Endothelial cell of hepatic sinusoid (primary cell): Measurements from ENCODE around the gene PPP2R2B.

Experiments
- in situ Hi-C: cut with HindIII; loops from 2 replicates; pipeline ENCODE4 v1.10.0; 2017; ENCODE audit warnings: low sequenced_read_pairs

PPP2R2B gene

GRCh38 chr5:146889169-146889568 is 10.6 kb upstream of the PPP2R2B start:
- in situ Hi-C loops, result no loop called here

GRCh38 chr5:146888351-146888978 is 9.9 kb upstream of the PPP2R2B start:
- in situ Hi-C loops, result no loop called here

DNA sequence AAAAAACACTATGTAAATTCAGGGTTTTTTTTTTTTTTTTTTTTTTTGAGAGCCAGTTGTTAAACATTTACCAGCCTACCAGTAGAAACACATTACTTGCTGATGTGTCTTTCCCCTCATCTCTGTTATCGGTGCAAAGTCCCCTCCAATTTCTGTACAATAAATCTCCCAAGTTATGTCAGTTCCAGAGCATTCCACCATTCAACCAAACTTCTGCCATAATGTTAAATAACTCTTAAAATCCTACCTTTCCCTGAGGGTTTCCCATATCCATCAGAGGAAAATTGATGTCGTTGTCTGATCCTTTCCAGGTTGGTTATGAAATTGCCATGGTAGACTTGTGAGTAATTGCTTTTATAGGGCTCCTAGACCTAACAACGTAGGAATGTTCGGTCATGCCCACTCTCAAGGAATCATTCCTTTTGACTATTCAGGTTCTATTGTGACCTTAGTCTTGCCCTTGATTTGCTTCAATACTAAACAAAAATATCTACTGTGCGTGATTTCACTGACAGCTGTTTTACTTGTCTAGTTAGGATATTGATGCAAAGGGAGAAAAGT is 5.6 kb upstream of the PPP2R2B start:
- in situ Hi-C loops, result no loop called here

DNA sequence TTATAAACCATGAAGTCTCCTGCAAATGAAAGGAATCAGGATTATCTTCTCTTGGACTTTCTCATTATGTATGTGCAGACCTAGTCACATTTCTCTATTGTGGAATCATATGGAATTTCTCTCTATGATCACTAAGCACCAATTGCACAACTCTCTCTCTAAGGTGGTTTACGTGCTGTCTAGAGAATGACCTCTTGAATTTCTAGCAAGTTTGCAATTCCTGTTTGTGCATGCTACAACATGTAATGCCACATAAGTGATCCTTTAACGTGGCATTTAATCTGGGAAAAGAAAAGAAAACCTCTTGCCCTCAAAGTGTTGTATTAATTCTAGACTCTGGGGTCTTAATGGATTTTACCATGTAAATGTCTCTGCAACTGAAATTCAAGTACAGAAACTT is 5.0 kb upstream of the PPP2R2B start:
- in situ Hi-C loops, result no loop called here

- in situ Hi-C loops, result no loop called here
Measured at GRCh38 chr5:146880966-146881365, 2.4 kb upstream of the PPP2R2B start.

DNA sequence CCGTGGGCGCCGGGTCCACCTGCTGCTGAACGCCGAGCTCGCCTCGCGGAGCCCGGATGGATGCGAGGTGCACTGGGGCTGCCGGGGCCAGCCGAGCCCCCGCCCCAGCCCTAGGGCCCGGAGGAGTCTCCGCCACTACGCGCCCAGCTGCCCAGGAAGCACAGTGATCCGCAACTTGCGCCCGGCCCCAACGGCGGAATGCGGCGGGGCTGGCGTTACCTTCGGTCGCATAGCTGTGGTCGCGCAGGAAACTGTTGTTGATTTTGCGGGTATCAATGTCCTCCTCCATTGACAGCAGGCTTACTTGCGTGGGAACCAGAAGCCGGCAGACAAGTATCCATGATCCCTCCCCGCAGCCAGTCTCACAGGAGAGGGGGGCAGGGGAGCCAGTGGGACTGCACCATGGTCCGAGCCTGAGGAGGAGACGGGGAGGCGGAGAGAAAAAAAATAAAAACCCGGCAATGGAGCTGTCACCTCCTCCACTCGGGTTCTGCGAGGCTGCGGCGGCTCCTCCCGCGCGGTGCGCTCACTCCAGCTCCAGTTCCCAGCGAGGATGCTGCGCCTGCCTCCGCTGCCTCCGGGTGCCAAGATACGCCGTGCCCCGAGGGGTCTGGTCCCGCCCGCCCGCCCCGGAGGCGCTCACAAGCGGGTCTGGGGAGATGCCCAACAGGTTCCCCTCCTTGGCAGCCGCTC is 628 bp downstream of the PPP2R2B start:
- in situ Hi-C loops, result loop anchor here (5.0 kb wide), 1 partner anchor 54 kb away; no protein-coding TSS in a partner anchor

DNA sequence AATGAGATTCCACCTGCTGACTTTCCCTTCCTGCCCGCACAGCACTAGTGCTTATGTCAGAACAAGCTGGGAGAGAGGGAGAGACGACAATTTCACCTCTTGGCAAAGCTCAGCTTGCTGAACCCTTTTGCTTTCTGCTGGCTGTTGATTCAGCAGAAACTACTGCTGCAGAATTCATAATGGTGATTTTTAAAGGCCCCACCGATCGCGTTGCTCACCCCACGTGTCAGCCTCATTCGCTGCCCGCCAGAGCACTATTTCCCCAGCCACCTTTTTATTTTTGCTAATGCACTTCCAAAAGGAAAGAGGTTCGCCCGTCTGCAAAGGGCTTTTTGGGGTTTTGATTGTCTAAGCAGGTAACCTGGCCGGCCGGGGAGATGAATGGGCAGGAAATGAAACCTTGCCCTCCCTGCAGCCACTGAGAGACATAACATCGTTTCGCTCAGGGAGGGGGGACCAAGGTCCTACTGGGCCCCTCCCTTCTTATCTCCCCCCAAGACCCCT is 1.3 kb downstream of the PPP2R2B start:
- in situ Hi-C loops, result loop anchor here (5.0 kb wide), 1 partner anchor 55 kb away; no protein-coding TSS in a partner anchor

GRCh38 chr5:146873186-146873917 is 5.2 kb downstream of the PPP2R2B start:
- in situ Hi-C loops, result no loop called here

DNA sequence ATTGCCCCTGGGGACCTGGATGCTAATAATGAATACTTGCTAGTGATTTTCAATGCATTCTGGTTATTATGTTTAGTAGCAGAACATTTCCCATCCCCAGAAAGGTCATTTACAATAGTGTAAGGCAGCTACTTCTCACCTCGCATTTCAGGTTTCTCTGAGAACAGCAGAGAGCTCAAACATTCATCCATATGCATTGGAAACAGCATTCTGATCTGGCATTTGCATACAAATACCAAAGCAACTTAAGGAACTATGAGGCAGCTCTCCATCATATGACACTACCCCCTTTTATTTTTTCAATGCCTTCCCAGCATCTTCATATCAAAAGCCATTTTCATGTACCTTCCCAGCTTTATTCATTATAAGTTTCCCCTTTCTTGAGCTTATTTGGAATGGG is 6.4 kb downstream of the PPP2R2B start:
- in situ Hi-C loops, result no loop called here

GRCh38 chr5:146867996-146868708 is 10.4 kb downstream of the PPP2R2B start:
- in situ Hi-C loops, result no loop called here

- in situ Hi-C loops, result no loop called here
Measured at GRCh38 chr5:146866263-146866662, 12.3 kb downstream of the PPP2R2B start.

DNA sequence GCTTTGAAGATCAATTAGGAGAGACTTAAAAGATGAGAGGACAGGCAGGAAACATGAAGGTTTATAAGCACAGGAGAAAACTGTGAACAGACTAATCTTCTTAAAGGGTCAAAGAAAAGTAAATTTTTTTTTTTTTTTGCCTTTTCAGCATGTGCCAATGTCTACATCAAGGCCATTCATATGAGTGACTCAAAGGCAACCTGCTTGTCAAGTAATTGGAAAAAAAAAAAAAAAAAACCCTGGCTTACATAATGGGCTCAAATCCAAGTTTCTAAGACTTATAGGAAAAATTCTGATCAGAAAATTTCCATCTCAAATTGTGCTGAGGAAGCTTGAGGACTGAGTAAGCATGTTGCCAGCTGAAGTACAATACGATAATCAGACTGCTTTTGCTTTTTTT is 15.9 kb downstream of the PPP2R2B start:
- in situ Hi-C loops, result no loop called here

- in situ Hi-C loops, result no loop called here
Measured at GRCh38 chr5:146860213-146860893, 18.2 kb downstream of the PPP2R2B start.

DNA sequence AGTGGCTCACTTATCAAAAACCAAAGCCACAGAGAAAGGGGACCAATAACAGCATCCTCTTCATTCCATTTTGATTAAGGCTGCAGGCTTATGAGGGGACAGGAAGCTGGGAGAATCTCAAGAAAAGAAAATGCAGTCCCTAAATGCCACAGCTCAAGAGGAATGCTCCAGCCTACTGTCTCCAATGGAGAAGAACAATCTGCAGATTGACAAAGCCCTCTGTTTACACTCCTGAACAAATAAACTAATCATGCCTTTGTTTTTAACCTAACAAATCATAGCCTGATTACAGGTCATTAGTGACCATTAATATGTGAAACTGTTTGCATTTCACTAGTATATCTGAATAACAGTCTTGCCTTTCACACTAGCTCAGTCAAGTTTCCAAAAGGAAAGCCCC is 26.5 kb downstream of the PPP2R2B start:
- in situ Hi-C loops, result no loop called here

DNA sequence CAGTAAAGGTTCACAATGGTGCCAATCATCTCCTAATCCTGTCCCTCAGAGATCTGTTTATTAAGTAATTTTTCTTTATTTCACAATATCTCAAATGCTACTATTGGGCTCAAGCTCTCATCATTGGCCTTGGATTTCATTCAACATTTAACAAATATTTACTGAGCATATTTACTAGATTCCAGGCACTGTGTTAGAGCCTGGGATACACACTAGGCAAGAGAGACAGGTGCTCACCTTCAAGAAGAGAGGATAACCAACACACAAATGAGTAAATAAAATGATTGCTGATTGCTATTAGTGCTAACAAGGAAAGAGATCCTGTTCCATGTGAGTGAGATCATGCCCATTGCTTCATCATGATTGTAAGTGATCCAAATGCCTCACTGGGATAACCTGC is 27.4 kb downstream of the PPP2R2B start:
- in situ Hi-C loops, result no loop called here

DNA sequence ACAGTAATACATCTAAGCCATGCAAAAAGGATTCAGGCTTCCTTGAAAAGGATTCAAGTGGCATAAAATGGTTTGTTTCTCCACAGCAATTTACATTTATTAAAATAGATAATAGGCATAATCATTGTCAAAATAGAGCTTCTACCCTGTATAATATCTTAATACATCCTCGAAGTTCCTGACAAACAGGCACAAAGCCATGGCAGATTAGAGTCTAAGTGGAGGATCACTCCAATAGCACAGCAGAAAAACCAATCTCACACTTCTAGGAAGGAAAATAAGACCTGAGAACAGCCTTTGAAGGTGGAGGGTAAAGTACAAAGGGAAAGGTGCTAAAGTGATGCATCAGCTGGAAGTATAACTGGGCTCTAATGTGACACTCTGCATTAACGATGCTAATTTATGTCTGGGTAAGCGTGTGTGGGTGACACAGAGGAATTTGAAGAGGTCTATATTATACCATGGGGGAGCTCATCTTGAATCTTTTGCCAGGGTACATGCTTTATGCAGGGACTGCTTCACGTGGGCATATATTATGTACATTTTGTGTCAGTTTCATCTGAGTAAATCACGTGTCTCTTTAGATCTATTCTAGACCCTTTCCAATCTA is 28.8 kb downstream of the PPP2R2B start:
- in situ Hi-C loops, result no loop called here

DNA sequence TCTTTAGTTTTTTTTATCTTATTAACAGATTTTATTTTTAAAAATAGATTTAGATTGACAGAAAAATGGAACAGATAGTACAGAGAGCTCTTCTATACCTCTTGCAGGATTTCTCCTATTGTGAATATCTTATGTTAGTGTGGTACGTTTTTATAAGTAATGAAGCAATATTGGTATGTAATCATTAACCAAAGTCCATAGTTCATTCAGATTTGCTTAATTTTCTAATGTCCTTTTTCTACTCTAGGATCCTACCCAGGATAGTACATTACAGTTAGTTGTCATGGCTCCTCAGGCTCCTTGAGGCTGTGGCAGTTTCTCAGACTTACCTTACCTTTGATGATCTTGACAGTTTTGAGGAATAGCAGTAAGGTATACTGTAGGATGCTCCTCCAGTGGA is 30.4 kb downstream of the PPP2R2B start:
- in situ Hi-C loops, result no loop called here

DNA sequence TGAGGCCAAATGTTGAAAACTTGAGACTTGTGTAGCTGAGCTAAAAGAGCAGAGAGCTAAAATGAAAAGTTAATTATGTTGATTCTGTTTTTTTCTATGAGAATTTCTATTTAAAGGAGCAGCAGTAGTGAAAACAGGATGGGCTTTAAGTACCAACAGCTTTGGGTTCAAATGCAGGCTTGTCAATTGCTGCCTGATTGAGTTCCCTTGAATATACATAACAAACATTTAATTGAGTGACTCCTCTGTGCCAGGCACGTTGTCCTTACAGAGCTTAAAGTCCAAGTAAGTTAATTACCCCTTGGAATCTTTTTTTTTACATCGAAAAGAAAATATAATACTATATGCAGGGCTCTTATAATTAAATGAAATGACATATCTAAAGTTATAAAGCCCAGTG is 38.5 kb downstream of the PPP2R2B start:
- in situ Hi-C loops, result no loop called here

GRCh38 chr5:146836226-146836842 is 42.2 kb downstream of the PPP2R2B start:
- in situ Hi-C loops, result no loop called here
